HFF-Myc (cell line): ENCODE data around the gene FOLR1.

Source experiments
- DNase-seq: peaks from one replicate; pipeline ENCODE4 v3.0.0-alpha.2; 2011; ENCODE audit warnings: low read depth; ENCODE audit errors: extremely low read depth
- H3K4me3 ChIP-seq: replicated peaks from 2 replicates; pipeline ENCODE4 v1.5.1; 2011; ENCODE audit warnings: low read depth, mild to moderate bottlenecking, control low read depth, low read length
- TF ChIP-seq, protein P1 (sequence below): IDR thresholded peaks from 2 replicates; pipeline ENCODE4 v1.5.1; 2012; ENCODE audit warnings: mild to moderate bottlenecking, low read depth, low read length, control low read depth; ENCODE audit errors: missing control alignments

FOLR1 gene

DNA sequence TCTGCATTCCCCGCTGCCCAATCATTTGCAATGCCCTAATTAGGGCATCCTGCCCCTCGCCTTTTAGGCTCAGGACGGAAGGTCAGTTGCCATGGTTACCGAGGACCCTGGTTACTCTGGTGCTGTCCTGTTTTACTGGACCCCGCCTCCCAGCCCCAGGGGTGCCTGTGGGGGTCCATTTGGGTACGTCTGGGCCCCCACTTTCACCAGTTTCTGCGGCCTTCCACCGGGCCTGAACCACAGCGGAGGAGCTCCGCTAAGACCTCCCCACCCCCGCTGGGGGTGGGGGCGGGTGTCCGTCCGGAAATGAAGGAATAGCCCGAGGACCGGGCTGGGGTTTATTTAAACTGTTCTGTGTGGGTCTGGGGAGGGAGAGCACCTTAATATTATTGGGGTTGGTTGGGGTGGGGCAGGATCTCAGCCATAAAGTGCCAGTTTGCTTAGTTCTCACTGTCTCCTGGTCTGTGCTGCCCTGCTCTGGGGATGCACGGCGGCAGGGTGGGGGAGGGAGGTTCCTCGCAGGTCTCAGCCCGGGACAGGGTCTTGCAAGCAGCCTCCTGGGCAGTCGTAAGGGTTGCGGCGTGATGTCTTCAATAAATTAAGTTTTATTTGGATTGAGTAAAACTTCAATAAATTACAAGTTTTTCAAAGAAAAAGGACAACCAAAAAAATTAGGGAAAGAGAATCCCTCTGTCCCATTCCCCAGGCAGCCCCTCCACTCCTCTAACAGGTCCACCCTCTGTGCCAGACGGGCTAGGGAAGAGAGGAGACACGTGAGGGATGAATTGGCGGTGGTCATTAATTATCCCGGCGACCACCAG is 46.8 kb downstream of the FOLR1 start:
- no peak for DNase-seq
- TF ChIP-seq, protein P1, sequence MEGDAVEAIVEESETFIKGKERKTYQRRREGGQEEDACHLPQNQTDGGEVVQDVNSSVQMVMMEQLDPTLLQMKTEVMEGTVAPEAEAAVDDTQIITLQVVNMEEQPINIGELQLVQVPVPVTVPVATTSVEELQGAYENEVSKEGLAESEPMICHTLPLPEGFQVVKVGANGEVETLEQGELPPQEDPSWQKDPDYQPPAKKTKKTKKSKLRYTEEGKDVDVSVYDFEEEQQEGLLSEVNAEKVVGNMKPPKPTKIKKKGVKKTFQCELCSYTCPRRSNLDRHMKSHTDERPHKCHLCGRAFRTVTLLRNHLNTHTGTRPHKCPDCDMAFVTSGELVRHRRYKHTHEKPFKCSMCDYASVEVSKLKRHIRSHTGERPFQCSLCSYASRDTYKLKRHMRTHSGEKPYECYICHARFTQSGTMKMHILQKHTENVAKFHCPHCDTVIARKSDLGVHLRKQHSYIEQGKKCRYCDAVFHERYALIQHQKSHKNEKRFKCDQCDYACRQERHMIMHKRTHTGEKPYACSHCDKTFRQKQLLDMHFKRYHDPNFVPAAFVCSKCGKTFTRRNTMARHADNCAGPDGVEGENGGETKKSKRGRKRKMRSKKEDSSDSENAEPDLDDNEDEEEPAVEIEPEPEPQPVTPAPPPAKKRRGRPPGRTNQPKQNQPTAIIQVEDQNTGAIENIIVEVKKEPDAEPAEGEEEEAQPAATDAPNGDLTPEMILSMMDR = no peak
- no peak overlapping the region for H3K4me3 ChIP-seq

DNA sequence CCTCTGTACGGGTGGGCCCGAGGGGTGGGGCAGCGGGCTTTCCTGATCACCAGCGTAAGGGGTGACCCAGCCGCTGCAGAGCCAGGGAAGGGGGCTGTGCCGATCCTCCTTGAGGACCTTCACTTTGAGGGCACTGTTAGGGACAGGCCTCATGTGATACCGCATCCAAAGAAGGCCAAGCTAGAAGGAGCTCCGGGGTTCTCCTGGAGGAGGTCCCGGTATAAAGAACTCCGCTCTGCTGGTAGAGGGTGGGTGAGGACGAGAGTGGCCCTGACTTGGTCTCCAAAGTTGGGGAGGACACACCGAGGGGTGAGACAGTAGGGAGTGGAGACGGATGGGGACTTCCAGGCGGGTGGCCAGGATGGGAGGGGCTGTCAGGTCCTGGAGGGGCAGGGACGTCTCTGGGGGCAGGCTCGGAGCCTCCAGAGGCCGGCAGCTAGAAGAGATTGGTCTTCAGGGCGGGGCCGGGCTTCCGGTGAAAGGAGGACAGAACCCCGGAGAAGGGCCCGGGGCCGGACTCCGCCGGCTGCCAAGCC is 47.4 kb downstream of the FOLR1 start:
- TF ChIP-seq, protein P1 = no peak
- H3K4me3 ChIP-seq = no peak overlapping the region; the same call in 1 of the 2 replicates
- DNase-seq = peak; percentile 20

DNA sequence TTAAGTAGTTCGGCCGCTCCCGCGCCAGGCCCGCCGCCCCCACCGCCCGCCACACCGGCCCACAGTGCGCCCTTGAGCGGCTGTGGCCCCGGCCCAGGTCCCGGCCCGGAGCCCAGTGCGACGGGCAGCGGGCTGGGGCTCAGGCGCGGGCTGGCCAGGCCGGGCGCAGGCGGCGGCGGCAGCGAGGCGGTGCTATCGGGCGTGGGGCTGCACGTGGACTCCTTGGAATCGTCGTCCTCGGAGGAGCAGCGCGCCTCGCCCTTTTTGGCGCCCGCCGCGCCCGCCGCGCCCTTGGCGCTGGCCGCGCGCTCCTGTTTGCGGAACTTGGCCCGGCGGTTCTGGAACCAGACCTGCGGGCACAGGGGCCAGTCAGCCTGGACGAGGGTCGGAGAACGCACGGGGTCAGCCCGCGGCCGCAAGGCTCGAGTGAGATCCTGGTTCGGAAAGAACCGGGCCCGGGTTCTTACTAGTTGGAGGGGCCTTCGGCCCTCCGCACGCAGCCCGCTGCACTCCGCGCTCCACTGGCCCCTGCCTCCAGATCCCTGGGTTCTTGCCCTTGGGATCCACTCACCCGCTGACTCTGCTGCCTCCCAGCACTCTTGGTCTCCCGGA is 48.0 kb downstream of the FOLR1 start:
- TF ChIP-seq, protein P1 = no peak
- H3K4me3 ChIP-seq = peak overlapping the region; percentile 19; the same call in 1 of the 2 replicates
- DNase-seq = no peak

DNA sequence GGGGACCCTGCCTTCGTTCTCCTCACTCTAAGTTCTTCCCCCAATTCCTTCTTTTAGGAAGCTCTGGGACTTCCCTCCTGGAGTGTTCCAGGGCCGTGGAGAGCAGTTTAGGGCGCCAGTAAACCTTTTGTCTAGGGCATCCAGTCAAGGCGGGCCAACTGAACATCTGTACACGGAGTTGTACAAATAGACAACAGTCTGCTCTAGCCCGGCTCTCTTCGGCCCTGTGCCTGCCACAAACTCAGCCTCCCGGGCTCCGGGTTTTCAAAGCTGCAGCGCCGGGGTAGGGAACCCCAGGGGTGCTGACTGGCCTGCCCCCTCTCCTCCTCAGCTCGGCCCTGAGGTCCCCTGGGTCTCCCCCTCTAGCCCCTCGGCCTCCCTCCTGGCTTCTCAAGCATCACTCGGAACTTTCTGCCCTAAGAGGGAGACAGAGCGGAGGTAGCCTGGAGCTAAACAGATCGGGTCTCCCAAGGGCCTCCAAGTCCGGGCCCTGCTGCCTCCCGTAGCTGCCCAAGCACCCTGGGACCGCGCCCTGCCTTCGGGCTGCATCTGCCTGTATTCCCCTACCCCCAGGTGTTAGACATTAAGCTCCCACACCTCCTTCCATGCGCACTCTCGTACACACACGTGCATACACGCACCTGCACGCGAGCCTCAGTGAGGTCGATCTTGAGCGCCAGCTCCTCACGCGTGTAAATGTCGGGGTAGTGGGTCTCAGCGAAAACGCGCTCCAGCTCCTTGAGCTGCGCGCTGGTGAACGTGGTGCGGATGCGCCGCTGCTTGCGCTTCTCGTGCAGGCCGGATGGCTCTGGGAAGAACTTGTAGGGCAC is 48.7 kb downstream of the FOLR1 start:
- H3K4me3 ChIP-seq = 0 out of 2 replicates have a peak overlapping the region, but pooled peaks have one; percentile 19
- DNase-seq = no peak
- TF ChIP-seq, protein P1 = no peak

DNA sequence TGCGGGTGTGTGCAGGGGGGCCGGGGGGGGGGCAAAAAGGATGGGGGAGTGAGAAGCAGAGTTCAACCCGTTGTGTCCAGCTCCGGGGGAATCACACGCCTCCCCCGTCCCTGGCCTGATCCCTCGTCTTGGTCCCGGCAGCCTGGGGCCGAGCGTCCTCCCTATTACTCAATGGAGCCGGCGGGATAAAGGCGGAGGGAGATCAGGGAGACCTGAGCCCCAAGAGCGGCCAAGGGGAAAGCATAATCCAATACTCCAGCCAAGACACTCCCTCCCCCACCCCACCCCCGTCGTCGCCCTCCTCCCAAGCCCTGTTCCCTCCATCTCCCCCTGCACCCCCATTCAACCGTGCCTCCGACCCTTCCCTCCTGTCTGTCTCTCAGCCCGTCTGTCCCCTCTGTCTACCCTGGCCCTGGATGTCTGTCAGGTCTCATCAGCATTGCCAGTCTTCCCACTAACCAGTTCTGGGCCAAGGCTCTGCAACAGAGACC is 49.4 kb downstream of the FOLR1 start:
- DNase-seq = no peak
- TF ChIP-seq, protein P1 = no peak
- H3K4me3 ChIP-seq = no peak overlapping the region

DNA sequence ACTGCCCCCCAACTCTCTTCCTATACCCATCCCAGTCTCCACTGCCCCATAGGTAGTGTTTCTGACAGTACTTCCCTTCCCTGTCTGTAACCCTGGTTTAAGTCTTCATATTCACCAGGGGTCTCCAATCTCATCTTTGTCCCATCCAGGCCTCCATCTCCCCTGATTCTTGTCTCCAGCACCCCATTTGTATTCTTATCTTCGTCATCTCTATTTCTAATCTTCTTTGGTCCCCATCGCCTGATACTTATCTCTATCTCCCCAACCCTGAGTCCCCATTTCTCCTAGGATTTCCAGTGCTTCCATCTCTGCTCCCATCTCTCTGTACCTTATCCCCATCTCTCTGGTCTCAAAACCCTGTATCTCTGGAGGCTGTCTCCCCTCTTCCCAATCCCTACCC is 50.2 kb downstream of the FOLR1 start:
- TF ChIP-seq, protein P1 = no peak
- DNase-seq = no peak
- H3K4me3 ChIP-seq = no peak overlapping the region
